HG02588 (cell line): ENCODE measurements around the gene AP1M1.

Source experiments
- ATAC-seq: cut with Tn5 transposase; IDR thresholded peaks from one replicate; pipeline ENCODE4 v1.9.1; 2021; ENCODE audit warnings: mild to moderate bottlenecking, moderate library complexity; ENCODE audit not compliant: unreplicated experiment

The AP1M1 gene

GRCh38 chr19:16207490-16208025 is 9.8 kb downstream of the AP1M1 start:
- no peak for ATAC-seq

- no peak for ATAC-seq
Observed at GRCh38 chr19:16208064-16208759, 10.5 kb downstream of the AP1M1 start.

- ATAC-seq = no peak
Observed at GRCh38 chr19:16208847-16209665, 11.3 kb downstream of the AP1M1 start.

GRCh38 chr19:16210168-16210567 is 12.5 kb downstream of the AP1M1 start:
- no peak for ATAC-seq

GRCh38 chr19:16213076-16213475 is 15.4 kb downstream of the AP1M1 start:
- no peak for ATAC-seq

- no peak for ATAC-seq
Observed at GRCh38 chr19:16216744-16217670, 19.3 kb downstream of the AP1M1 start.

GRCh38 chr19:16217716-16218451 is 20.2 kb downstream of the AP1M1 start:
- no peak for ATAC-seq

- ATAC-seq = no peak
Observed at GRCh38 chr19:16218851-16219250, 21.1 kb downstream of the AP1M1 start.

GRCh38 chr19:16222806-16223205 is 25.1 kb downstream of the AP1M1 start:
- ATAC-seq = no peak

GRCh38 chr19:16223746-16224145 is 26.0 kb downstream of the AP1M1 start:
- ATAC-seq = no peak

- no peak for ATAC-seq
Observed at GRCh38 chr19:16224293-16225045, 26.8 kb downstream of the AP1M1 start.

GRCh38 chr19:16225279-16226183 is 27.8 kb downstream of the AP1M1 start:
- no peak for ATAC-seq

- no peak for ATAC-seq
Observed at GRCh38 chr19:16226184-16226591, 28.5 kb downstream of the AP1M1 start.

GRCh38 chr19:16226878-16227836 is 29.4 kb downstream of the AP1M1 start:
- no peak for ATAC-seq

- ATAC-seq = no peak
Observed at GRCh38 chr19:16227837-16228636, 30.3 kb downstream of the AP1M1 start.

- no peak for ATAC-seq
Observed at GRCh38 chr19:16228637-16229321, 31.1 kb downstream of the AP1M1 start.
